Measurements from ENCODE around the gene ATG9B.

The ATG9B gene

GRCh38 chr7:150982351-150982750 is 41.9 kb downstream of the ATG9B start:
- peak in 44 of 51 donors; percentile 28 to 95 (median 78) for DNase-seq

- DNase-seq = no peak
These were observed 42.6 kb downstream of the ATG9B start for GRCh38 chr7:150981644-150982043.

- DNase-seq = no peak
These were observed 43.6 kb downstream of the ATG9B start for GRCh38 chr7:150980663-150981062.

GRCh38 chr7:150979713-150980390 is 44.4 kb downstream of the ATG9B start:
- peak in 4 of 51 donors; percentile 22 to 47 (median 41) for DNase-seq

- peak in 38 of 51 donors; percentile 17 to 78 (median 58) for DNase-seq
These were observed 46.0 kb downstream of the ATG9B start, which contains the start of gene KCNH2 for GRCh38 chr7:150978126-150978789. KCNH2 (minus strand) TSS chr7:150978321; CDS start chr7:150977913, 408 bp downstream.

GRCh38 chr7:150977382-150978125 is 46.7 kb downstream of the ATG9B start:
- no peak for DNase-seq

GRCh38 chr7:150976529-150977381 is 47.5 kb downstream of the ATG9B start:
- peak in 1 of 51 donors; percentile 19 for DNase-seq

- DNase-seq = no peak
These were observed 48.6 kb downstream of the ATG9B start for GRCh38 chr7:150975536-150976319.

- DNase-seq = peak in 29 of 51 donors; percentile 13 to 69 (median 50)
These were observed 49.6 kb downstream of the ATG9B start for GRCh38 chr7:150974468-150975391.

- no peak for DNase-seq
These were observed 50.5 kb downstream of the ATG9B start for GRCh38 chr7:150973571-150974451.

- DNase-seq = no peak
These were observed 51.6 kb downstream of the ATG9B start for GRCh38 chr7:150972741-150973140.

- DNase-seq = peak in 41 of 51 donors; percentile 28 to 91 (median 63)
These were observed 52.2 kb downstream of the ATG9B start for GRCh38 chr7:150972023-150972468.

- DNase-seq = peak in 21 of 51 donors; percentile 15 to 63 (median 43)
These were observed 52.9 kb downstream of the ATG9B start for GRCh38 chr7:150971242-150972022.

- DNase-seq = no peak
These were observed 53.9 kb downstream of the ATG9B start for GRCh38 chr7:150970424-150970823.

GRCh38 chr7:150969475-150969874 is 54.8 kb downstream of the ATG9B start:
- DNase-seq = peak in 1 of 51 donors; percentile 13

GRCh38 chr7:150968734-150969372 is 55.4 kb downstream of the ATG9B start:
- DNase-seq = no peak

All from hypothalamus (tissue), 51 donors.